Cardiac muscle cell (in vitro differentiated cells and primary cell): ENCODE results near the gene PNCK. TPM values are rescaled to one million over a fixed set of nuclear protein-coding genes. Genes with fewer than 3 reads are reported as not detected.

ENCODE experiments used
- DNase-seq, 2 donors: peaks; one replicate each; pipeline versions ENCODE4 v3.0.0 to v3.0.0-alpha.2; 2010 to 2017; ENCODE audit warnings: low read depth in 1 of 2, low spot score in 1 of 2
- H3K27ac ChIP-seq: fragments of 200-600 bp; sonication (generic); 2 replicates; pipeline ENCODE4 v1.5.1; 2016
- H3K27me3 ChIP-seq: fragments of 200-600 bp; sonication (generic); 2 replicates; pipeline ENCODE4 v1.6.0; 2016; ENCODE audit warnings: control low read depth
- H3K36me3 ChIP-seq: fragments of 200-600 bp; sonication (generic); 2 replicates; pipeline ENCODE4 v1.5.1; 2016; ENCODE audit warnings: control low read depth
- H3K4me1 ChIP-seq: fragments of 200-600 bp; sonication (generic); 2 replicates; pipeline ENCODE4 v1.8.1; 2017; ENCODE audit warnings: low read depth, mild to moderate bottlenecking, mixed run types
- H3K4me3 ChIP-seq: fragments of 200-600 bp; sonication (generic); 2 replicates; pipeline ENCODE4 v1.5.1; 2016; ENCODE audit warnings: mild to moderate bottlenecking
- H3K9me3 ChIP-seq: fragments of 200-600 bp; sonication (generic); 2 replicates; pipeline ENCODE4 v1.5.1; 2017; ENCODE audit warnings: low read depth, mild to moderate bottlenecking, control low read depth
- CTCF ChIP-seq: IDR thresholded peaks from 2 replicates; pipeline ENCODE4 v1.5.1; 2012; ENCODE audit warnings: low read depth, mild to moderate bottlenecking, low read length
- polyA plus RNA-seq: library from polyadenylated mRNA; unstranded; fragments of >200 nt; fragmentation: Nextera tagmentation; extraction: Ambion mirVana; gene quantifications from 2 replicates; pipeline ENCODE4 v1.2.1, GENCODE V29; 2016
- total RNA-seq: library from RNA; depleted of rRNA; stranded (reverse); fragments of >200 nt; gene quantifications from 2 replicates; pipeline ENCODE4 v1.2.3, GENCODE V29; 2016

PNCK gene
- total and polyA plus RNA-seq, 2 experiments from 2014 or later: 14.5 to 23.5 TPM

- TF ChIP-seq CTCF: no peak
- Histone ChIP-seq H3K4me1 (no peaks in the 10 kb centered on the region), H3K9me3 (no peaks in the 10 kb centered on the region), H3K4me3 (no peak overlapping the region), H3K36me3 (no peaks in the 10 kb centered on the region), H3K27me3 (no peaks in the 10 kb centered on the region), H3K27ac (no peak overlapping the region)
- no peak for DNase-seq
These were observed 39.4 kb downstream of the PNCK start for GRCh38 chrX:153634236-153634635.

- Histone ChIP-seq H3K27ac (no peak overlapping the region), H3K4me1 (no peaks in the 10 kb centered on the region), H3K4me3 (no peak overlapping the region), H3K27me3 (no peaks in the 10 kb centered on the region), H3K36me3 (no peaks in the 10 kb centered on the region), H3K9me3 (no peaks in the 10 kb centered on the region)
- no peak for DNase-seq
- TF ChIP-seq CTCF: no peak
These were observed 39.9 kb downstream of the PNCK start for GRCh38 chrX:153633607-153634180.

GRCh38 chrX:153633048-153633447 is 40.6 kb downstream of the PNCK start:
- no peaks in the 10 kb centered on the region for H3K27me3 ChIP-seq
- H3K9me3 ChIP-seq: no peaks in the 10 kb centered on the region
- no peaks in the 10 kb centered on the region for H3K4me1 ChIP-seq
- H3K36me3 ChIP-seq: no peaks in the 10 kb centered on the region
- no peak for DNase-seq
- TF ChIP-seq CTCF: no peak
- H3K27ac ChIP-seq: no peak overlapping the region
- no peak overlapping the region for H3K4me3 ChIP-seq

GRCh38 chrX:153632595-153632946 is 41.0 kb downstream of the PNCK start:
- Histone ChIP-seq H3K27me3 (no peaks in the 10 kb centered on the region), H3K9me3 (no peaks in the 10 kb centered on the region), H3K36me3 (no peaks in the 10 kb centered on the region), H3K4me3 (no peak overlapping the region), H3K27ac (no peak overlapping the region), H3K4me1 (no peaks in the 10 kb centered on the region)
- no peak for DNase-seq
- no peak for TF ChIP-seq CTCF

- H3K27ac ChIP-seq: no peak overlapping the region
- DNase-seq: no peak
- no peaks in the 10 kb centered on the region for H3K36me3 ChIP-seq
- H3K27me3 ChIP-seq: no peaks in the 10 kb centered on the region
- no peaks in the 10 kb centered on the region for H3K9me3 ChIP-seq
- H3K4me1 ChIP-seq: no peaks in the 10 kb centered on the region
- TF ChIP-seq CTCF: no peak
- no peak overlapping the region for H3K4me3 ChIP-seq
These were observed 41.6 kb downstream of the PNCK start for GRCh38 chrX:153631907-153632594.
